ENCODE results near the gene CPZ. TPM values are rescaled to one million over a fixed set of nuclear protein-coding genes. Genes with fewer than 3 reads are reported as not detected.

Gene CPZ
- total RNA-seq, 2 experiments from 2014 or later, result not detected

DNA sequence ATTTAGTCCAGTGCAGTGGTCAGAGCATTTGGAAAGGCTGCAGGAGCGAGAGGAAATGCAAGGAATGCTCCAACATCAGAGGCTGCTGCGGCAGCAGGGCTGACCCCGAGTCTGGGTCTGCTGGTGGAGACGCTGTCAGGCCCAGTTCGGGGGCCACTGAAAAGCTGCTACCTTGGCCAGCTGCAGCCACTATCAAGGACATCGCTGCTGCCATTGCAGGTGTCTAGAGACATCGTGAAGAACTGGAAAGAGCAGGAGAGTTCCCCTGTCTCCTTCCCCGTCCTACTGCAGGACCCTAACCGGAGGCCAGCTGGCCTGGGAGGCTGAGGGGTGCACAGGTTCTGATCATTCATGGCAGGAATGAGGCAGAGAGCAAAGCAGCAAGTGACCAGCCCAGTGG lies 41.9 kb upstream of the CPZ start:
- Mint-ChIP-seq H3K4me3 (no peak overlapping the region), H3K36me3 (ENCODE audit: low read depth) (no peaks in the 10 kb centered on the region), H3K9me3 (no peaks in the 10 kb centered on the region), H3K4me1 (ENCODE audit: low read depth) (no peaks in the 10 kb centered on the region), H3K27ac (no peak overlapping the region), H3K27me3 (ENCODE audit: low read depth) (no peaks in the 10 kb centered on the region)
- DNase-seq, result no peak
- CTCF ChIA-PET, result no interaction called here
- intact Hi-C loops (cut with micrococcal nuclease), result no loop called here

DNA sequence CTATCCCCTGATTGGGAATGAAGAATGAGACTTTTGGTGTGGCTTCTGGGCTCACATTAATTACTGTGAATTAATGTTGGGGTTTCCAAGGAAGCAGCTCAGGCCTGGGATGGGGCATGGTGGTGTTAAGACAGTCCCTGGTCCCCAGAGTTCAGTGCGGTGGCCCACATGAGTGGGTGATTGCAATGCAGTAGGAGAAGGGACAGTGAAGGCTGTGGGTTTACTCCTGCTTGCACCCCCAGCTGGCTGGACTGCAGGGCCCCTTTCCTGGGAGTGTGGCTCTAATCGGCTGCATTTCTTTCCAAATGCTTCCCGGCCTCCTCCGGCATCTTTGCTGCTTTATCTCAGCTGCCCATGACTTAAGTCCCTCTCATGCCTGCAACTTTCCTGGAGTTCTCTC lies 40.5 kb upstream of the CPZ start:
- intact Hi-C loops (cut with micrococcal nuclease), result no loop called here
- no peak overlapping the region for H3K27ac Mint-ChIP-seq
- H3K4me1 Mint-ChIP-seq (ENCODE audit: low read depth), result no peaks in the 10 kb centered on the region
- no peaks in the 10 kb centered on the region for H3K9me3 Mint-ChIP-seq
- CTCF ChIA-PET, result no interaction called here
- no peak overlapping the region for H3K4me3 Mint-ChIP-seq
- no peaks in the 10 kb centered on the region for H3K27me3 Mint-ChIP-seq (ENCODE audit: low read depth)
- DNase-seq, result no peak
- H3K36me3 Mint-ChIP-seq (ENCODE audit: low read depth), result no peaks in the 10 kb centered on the region

DNA sequence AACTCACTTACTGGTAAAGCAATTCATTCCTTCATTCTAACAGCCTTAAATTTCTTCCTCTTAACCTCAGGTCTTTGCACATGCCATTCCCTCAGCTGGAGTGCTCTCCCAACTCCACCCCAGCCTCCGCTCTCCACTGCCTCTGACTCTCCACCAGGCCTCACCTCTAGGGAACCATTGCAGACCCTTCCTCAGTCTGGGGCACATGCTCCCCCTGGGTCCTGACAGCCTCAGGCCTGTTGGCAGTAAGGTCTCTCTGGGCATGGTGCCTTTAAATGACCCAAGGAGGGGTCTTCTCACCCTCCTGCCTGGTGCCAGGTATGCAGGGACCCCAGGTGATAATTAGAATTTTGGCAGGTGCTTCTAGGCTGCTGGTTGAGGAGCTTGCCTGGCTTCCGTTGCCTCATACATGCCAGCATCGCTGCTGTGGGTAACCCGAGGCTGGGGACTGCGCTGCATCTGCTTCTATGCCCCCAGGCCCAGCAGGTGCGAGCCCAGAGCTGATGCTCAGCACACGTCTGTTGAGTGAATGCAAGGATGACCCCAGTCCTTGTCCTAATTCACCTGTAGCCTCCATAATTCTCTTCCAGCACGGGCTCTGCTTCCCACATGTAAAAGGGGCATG lies 39.9 kb upstream of the CPZ start:
- DNase-seq, result no peak
- Mint-ChIP-seq H3K27me3 (ENCODE audit: low read depth) (no peaks in the 10 kb centered on the region), H3K4me3 (no peak overlapping the region), H3K9me3 (no peaks in the 10 kb centered on the region), H3K27ac (no peak overlapping the region), H3K36me3 (ENCODE audit: low read depth) (no peaks in the 10 kb centered on the region), H3K4me1 (ENCODE audit: low read depth) (no peaks in the 10 kb centered on the region)
- CTCF ChIA-PET, result no interaction called here
- intact Hi-C loops (cut with micrococcal nuclease), result no loop called here

GRCh38 chr4:8553216-8553615 lies 39.3 kb upstream of the CPZ start:
- no peaks in the 10 kb centered on the region for H3K4me1 Mint-ChIP-seq (ENCODE audit: low read depth)
- no peak overlapping the region for H3K27ac Mint-ChIP-seq
- intact Hi-C loops (cut with micrococcal nuclease), result no loop called here
- no peaks in the 10 kb centered on the region for H3K9me3 Mint-ChIP-seq
- no peaks in the 10 kb centered on the region for H3K36me3 Mint-ChIP-seq (ENCODE audit: low read depth)
- CTCF ChIA-PET, result no interaction called here
- no peaks in the 10 kb centered on the region for H3K27me3 Mint-ChIP-seq (ENCODE audit: low read depth)
- H3K4me3 Mint-ChIP-seq, result no peak overlapping the region
- DNase-seq, result no peak

GRCh38 chr4:8553991-8554405 lies 38.6 kb upstream of the CPZ start:
- DNase-seq, result no peak
- intact Hi-C loops (cut with micrococcal nuclease), result no loop called here
- no peak overlapping the region for H3K4me3 Mint-ChIP-seq
- H3K27me3 Mint-ChIP-seq (ENCODE audit: low read depth), result no peaks in the 10 kb centered on the region
- CTCF ChIA-PET, result no interaction called here
- no peak overlapping the region for H3K27ac Mint-ChIP-seq
- no peaks in the 10 kb centered on the region for H3K9me3 Mint-ChIP-seq
- no peaks in the 10 kb centered on the region for H3K36me3 Mint-ChIP-seq (ENCODE audit: low read depth)
- no peaks in the 10 kb centered on the region for H3K4me1 Mint-ChIP-seq (ENCODE audit: low read depth)

DNA sequence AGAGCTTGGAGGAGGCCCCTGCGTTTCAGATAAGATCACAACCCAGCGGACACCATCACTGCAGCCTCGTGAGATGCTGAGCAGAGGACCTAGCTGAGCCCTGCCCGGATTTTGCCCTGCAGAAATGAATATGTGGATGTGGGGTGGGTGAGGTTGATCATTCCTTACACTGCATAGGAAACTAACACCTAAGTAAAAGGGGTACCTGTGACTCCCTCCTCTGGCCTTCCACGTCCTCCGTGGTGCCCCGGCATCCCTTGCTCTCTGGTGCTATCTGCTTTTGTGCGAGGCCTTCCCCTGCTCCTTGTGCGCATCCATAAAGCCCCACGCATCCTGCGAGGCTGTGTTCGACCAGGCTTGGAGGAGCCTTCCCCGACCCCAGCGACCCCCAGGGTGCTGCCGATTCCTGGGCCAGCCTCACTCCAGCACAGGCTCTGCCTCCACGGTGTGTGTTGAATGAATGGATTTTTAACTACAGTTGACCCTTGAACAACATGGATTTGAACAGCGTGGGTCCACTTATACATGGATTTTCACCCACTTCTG lies 37.9 kb upstream of the CPZ start:
- Mint-ChIP-seq H3K27me3 (ENCODE audit: low read depth) (no peaks in the 10 kb centered on the region), H3K4me1 (ENCODE audit: low read depth) (no peaks in the 10 kb centered on the region), H3K27ac (no peak overlapping the region), H3K36me3 (ENCODE audit: low read depth) (no peaks in the 10 kb centered on the region), H3K9me3 (no peaks in the 10 kb centered on the region), H3K4me3 (no peak overlapping the region)
- DNase-seq, result no peak
- CTCF ChIA-PET, result no interaction called here
- intact Hi-C loops (cut with micrococcal nuclease), result no loop called here

GRCh38 chr4:8555716-8556115 lies 36.8 kb upstream of the CPZ start:
- DNase-seq, result no peak
- intact Hi-C loops (cut with micrococcal nuclease), result no loop called here
- CTCF ChIA-PET, result no interaction called here
- H3K4me1 Mint-ChIP-seq (ENCODE audit: low read depth), result no peaks in the 10 kb centered on the region
- peaks cover 2% of the 10 kb centered on the region for H3K27me3 Mint-ChIP-seq (ENCODE audit: low read depth)
- no peak overlapping the region for H3K4me3 Mint-ChIP-seq
- H3K9me3 Mint-ChIP-seq, result no peaks in the 10 kb centered on the region
- no peaks in the 10 kb centered on the region for H3K36me3 Mint-ChIP-seq (ENCODE audit: low read depth)
- H3K27ac Mint-ChIP-seq, result no peak overlapping the region

DNA sequence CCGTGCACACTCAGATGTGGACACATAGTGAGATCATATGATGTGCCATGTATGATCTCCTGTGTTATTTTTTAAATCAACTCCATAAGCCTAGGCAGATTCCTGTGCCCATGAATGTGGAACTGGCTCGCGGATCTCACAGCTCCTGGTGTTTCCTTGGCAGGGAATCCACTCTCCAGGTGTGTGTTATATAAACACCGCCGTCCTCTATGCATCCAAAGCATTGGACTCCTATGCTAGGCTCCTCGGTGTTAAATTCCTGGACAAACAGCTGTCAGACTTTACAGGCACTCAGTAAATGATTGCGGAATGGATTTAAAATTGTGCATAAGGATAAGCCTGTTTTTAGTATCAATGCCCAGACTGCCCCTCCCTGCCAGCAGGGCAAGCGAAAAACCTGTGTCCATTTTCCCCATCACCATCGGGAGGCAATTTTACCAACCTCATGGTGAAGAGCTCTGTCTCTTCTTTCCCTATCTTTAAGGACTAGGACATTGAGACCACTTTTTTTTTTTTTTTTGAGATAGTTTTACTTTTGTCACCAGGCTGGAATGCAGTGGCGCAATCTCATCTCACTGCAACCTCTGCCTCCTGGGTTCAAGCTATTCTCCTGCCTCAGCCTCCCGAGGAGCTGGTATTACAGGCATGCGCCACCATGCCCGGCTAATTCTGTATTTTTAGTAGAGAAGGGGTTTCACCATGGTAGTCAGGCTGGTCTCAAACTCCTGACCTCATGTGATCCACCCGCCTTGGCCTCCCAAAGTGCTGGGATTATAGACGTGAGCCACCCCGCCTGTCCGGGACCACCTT lies 36.0 kb upstream of the CPZ start:
- intact Hi-C loops (cut with micrococcal nuclease), result no loop called here
- Mint-ChIP-seq H3K27ac (no peak overlapping the region), H3K4me3 (no peak overlapping the region), H3K4me1 (ENCODE audit: low read depth) (no peaks in the 10 kb centered on the region), H3K36me3 (ENCODE audit: low read depth) (no peaks in the 10 kb centered on the region), H3K27me3 (ENCODE audit: low read depth) (peaks cover 2% of the 10 kb centered on the region), H3K9me3 (no peaks in the 10 kb centered on the region)
- CTCF ChIA-PET, result interaction anchor here (0.6 kb wide), 1 partner anchor 88 kb away, joined by 3 read pairs; no protein-coding TSS in a partner anchor
- no peak for DNase-seq

- CTCF ChIA-PET, result no interaction called here
- intact Hi-C loops (cut with micrococcal nuclease), result no loop called here
- Mint-ChIP-seq H3K27me3 (ENCODE audit: low read depth) (peaks cover 2% of the 10 kb centered on the region), H3K27ac (no peak overlapping the region), H3K36me3 (ENCODE audit: low read depth) (no peaks in the 10 kb centered on the region), H3K4me1 (ENCODE audit: low read depth) (no peaks in the 10 kb centered on the region), H3K4me3 (no peak overlapping the region), H3K9me3 (no peaks in the 10 kb centered on the region)
- DNase-seq, result no peak
Observed at GRCh38 chr4:8557151-8558076, 35.2 kb upstream of the CPZ start.

GRCh38 chr4:8558080-8558960 lies 34.2 kb upstream of the CPZ start:
- Mint-ChIP-seq H3K4me3 (no peak overlapping the region), H3K36me3 (ENCODE audit: low read depth) (no peaks in the 10 kb centered on the region), H3K4me1 (ENCODE audit: low read depth) (no peaks in the 10 kb centered on the region), H3K27ac (no peak overlapping the region), H3K9me3 (no peaks in the 10 kb centered on the region), H3K27me3 (ENCODE audit: low read depth) (peaks cover 2% of the 10 kb centered on the region)
- intact Hi-C loops (cut with micrococcal nuclease), result no loop called here
- CTCF ChIA-PET, result no interaction called here
- DNase-seq, result no peak

GRCh38 chr4:8559011-8559410 lies 33.6 kb upstream of the CPZ start:
- no peaks in the 10 kb centered on the region for H3K36me3 Mint-ChIP-seq (ENCODE audit: low read depth)
- no peaks in the 10 kb centered on the region for H3K4me1 Mint-ChIP-seq (ENCODE audit: low read depth)
- H3K27me3 Mint-ChIP-seq (ENCODE audit: low read depth), result peaks cover 2% of the 10 kb centered on the region
- H3K9me3 Mint-ChIP-seq, result no peaks in the 10 kb centered on the region
- H3K4me3 Mint-ChIP-seq, result no peak overlapping the region
- no peak overlapping the region for H3K27ac Mint-ChIP-seq
- intact Hi-C loops (cut with micrococcal nuclease), result no loop called here
- CTCF ChIA-PET, result no interaction called here
- DNase-seq, result no peak

Measured in activated naive CD4-positive, alpha-beta T cell treated with anti-CD3 and anti-CD28 coated beads for 36 hours (primary cell).